Fibroblast of skin of back (primary cell): ENCODE results near the gene KCNQ4.

Experiments
- DNase-seq: peaks from one replicate; pipeline ENCODE4 v3.0.0-alpha.2; 2013

Gene KCNQ4

DNA sequence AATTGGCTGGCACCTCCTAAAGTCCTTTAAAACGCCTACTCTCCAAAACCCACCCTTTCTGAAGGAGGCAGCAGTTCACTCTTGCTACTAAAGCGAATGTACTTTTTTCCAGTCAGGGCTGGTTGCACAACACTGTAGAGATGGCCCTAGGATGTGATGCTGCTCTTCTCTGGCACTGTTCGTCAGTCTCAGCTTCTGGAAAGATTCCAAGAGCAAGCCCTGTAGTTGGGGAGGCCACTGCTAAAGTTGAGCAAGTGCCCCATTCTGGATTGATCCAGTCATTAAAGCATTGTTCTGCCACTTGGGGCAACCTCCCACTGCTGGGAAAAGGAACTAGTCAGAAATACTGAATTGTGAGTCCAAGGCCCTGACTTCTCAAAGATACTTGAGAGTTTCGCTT is 28.5 kb upstream of the KCNQ4 start:
- DNase-seq: no peak

DNA sequence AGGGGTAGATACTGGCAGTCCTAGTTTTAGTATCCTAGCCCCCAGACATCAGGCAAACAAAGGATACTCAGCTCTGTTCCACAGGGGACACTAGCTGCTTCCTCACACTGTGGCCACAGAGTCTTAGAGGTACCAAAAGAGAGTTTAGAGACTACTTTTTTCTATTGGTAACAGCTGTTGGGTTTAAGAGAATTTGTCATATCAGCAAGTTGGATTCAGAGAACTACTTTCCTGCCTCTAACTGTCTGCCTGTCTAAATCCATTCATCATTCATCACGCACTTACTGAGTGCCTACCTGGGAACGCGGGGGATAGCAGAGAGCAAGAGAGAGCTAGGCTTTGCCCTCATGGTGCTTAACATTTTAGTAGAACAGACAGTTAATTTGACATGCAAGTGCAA is 27.1 kb upstream of the KCNQ4 start:
- DNase-seq: no peak

DNA sequence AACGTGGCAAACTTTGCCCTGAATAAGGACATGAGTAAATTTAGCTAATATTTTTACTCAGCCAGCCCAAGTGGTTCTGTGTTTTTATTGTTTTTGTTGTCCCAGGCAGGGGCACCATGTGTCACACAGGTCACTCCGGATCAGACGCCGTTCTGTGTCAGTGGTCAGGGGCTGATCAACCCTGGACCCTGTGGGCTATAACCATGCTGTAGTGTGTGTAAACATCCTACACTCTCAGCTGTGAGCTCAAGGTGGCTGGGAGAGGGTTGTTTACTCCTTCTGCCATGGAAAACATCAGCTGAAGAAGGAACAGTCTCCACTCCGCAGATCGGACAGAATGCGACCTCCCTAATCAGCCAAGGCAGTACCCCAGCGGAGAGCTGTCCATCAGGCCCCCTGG is 26.5 kb upstream of the KCNQ4 start:
- no peak for DNase-seq

DNA sequence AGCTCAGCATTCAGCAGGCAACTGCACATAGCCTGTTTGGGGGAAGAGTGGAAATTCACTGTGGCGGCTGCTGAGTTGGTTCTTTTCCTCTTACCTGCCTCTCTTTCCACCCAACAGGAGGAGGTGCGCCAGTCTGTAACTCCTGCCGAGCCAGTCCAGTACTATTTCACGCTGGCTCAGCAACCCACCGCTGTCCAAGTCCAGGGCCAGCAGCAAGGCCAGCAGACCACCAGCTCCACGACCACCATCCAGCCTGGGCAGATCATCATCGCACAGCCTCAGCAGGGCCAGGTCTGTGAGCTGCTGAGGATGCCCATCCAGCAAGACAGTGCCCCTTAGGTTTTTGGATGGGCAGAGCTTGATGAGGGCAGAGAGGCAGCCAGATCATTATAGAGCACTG is 25.6 kb upstream of the KCNQ4 start:
- no peak for DNase-seq

DNA sequence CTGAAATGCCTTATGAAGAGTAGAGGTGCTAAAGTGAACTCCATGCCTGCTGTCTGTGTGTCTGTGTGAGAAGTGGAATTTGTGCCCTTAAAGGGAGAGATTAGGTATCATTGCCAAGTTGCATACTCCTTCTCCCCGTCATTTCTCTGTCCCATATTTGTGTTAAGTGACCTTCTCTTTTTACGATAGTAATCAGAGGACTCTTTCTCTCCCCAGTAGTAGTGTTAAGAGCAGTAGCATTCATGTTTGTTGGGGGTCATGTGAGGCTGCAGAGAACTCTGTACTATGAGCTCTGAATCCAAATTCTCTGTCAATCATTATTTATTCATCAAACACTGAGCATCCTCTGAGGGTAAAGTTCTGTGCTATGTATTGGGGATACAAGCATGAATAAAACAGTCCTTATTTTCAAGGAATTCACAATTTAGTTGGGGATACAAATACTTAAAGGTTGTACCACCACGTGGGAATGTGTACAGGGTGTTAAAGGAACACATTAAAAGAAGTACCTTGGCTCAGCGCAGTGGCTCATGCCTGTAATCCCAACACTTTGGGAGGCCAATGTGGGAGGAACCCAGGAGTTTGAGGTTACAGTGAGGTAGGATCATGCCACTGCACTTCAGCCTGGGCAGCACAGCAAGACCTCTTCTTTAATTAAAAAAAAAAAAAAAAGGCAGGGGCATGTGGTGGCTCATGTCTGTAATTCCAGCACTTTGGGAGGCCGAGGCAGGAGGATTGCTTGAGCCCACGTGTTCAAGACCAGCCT is 24.8 kb upstream of the KCNQ4 start:
- DNase-seq: no peak

GRCh38 chr1:40760984-40761383 is 22.6 kb upstream of the KCNQ4 start:
- peak; percentile 63 for DNase-seq

GRCh38 chr1:40762144-40762923 is 21.3 kb upstream of the KCNQ4 start:
- DNase-seq: no peak

DNA sequence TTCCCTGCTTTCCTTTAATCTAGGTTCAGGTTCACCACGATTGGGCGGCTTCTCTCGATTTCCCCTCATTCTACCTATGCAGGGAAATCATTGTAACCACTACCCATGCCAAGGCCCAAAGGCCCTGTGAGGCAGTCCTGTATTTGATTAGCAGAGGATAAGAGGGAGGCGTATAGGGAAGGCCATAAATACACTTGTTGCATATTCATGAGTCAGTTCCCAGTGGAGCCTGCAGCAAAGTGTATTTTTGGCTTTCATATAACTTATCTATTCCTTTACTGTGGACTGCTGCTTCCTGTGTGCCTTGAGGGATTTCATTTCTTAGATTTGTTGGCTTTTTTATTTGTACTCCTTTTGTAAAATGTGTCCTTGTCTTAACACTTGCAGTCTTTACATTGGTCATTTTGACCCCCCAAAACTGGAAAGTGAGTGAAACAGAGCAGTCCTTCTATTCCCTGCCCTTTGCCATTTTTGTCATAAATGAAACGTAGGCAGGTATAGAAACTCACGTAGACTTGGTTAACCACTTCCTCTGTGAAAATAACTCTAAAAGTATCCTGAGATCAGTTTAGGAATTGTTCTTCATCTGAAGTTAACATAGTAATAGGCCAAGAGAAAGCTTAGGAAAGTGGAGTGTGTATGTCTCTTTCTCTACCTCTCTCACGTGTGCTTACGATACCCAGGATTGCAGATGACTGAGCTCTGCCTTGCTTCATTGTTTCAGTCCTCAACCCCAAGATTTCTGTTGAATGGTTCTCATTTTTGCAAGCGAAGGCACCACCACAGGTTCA is 19.6 kb upstream of the KCNQ4 start:
- DNase-seq: no peak

DNA sequence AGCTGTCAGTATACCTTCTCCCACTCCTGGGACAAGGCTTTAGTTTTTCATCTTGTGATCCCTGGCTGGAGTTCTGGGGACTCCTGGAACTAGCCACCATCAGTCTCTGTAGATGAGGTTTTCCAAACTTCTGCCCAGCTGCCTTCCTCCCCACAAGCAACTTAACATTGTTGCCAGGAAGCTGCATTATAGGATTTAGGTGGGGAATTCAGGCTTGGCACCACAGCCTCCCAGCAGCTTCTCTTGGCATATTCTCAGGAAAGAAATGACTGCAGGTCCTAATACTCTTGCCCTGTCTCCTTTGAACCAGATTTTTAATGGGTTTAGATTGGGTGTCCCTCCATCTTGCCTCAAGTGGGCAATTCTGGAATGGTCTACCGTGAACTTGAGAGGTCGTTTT is 18.6 kb upstream of the KCNQ4 start:
- no peak for DNase-seq

DNA sequence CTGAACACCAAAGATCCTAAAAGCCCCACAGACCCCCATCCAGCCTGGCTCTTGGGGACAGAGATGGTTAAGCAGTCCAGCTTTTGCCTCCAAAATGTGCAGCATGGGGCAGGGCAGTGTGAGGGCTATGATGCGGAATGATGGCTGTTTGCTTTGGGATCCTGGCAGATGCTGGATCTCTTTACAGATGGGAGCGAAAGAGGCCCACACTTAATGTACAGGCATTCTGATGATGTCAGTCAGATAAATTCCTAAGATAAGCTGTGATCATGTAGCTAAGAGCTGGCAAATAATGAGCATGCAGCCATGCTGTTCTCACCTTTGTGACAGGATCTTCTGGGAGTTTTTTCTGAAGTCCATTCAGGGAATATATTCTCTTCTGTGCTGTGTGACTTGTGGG is 17.6 kb upstream of the KCNQ4 start:
- DNase-seq: no peak

GRCh38 chr1:40766560-40766959 is 17.0 kb upstream of the KCNQ4 start:
- no peak for DNase-seq

GRCh38 chr1:40768146-40768990 is 15.2 kb upstream of the KCNQ4 start:
- DNase-seq: no peak

GRCh38 chr1:40769815-40770214 is 13.8 kb upstream of the KCNQ4 start:
- DNase-seq: no peak

DNA sequence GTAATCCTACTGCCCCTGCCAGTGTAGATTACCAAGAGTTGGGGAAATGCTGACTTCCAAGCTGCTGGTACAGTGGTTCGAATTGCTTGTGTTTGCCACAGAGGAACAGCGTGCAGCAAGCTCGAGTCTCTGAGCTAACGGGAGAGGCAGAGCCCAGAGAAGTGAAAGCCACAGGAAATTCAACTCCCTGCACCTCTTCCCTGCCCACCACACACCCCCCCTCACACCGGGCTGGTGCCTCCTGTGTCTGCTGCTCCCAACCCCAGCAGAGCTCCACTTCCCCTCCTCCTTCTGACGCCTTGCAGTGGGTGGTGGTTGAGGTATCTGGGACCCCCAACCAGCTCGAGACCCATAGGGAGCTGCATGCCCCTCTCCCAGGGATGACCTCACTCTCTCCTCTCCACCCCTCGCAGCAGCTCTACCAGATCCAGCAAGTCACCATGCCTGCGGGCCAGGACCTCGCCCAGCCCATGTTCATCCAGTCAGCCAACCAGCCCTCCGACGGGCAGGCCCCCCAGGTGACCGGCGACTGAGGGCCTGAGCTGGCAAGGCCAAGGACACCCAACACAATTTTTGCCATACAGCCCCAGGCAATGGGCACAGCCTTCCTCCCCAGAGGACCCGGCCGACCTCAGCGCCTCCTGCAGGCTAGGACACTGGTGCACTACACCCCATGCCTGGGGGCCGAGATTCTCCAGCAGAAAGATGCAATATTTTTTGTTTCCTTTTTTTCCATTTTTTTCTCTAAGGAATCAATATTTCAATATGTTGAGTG is 13.1 kb upstream of the KCNQ4 start:
- DNase-seq: no peak

- DNase-seq: no peak
These were observed 11.2 kb upstream of the KCNQ4 start for GRCh38 chr1:40772146-40772955.

DNA sequence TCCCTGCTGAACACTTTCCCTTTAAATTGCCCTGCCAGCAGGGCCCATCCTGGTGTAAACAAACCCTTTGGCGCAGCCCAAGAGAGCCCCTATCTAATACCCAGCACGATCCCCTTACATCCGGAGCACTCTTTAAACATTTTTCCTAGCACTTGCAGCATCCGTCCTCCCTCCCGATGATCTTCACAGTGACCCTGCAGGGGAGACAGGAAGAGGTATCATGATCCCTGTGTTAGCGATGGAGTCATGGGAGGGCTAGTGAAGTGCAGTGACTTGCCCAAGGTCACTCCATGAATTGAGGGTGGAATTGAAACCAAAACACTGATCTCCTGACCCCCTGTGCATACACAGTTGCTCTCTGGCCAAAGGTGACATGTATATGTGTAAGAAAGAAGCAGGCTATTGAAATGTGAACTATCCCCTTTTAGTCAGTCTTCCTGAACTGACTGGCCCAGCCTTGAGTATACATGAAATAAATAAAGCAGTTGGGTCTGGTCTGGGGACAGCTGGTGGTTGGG is 9.8 kb upstream of the KCNQ4 start:
- no peak for DNase-seq

- peak; percentile 36 for DNase-seq
These were observed 9.2 kb upstream of the KCNQ4 start for GRCh38 chr1:40774266-40774998.

DNA sequence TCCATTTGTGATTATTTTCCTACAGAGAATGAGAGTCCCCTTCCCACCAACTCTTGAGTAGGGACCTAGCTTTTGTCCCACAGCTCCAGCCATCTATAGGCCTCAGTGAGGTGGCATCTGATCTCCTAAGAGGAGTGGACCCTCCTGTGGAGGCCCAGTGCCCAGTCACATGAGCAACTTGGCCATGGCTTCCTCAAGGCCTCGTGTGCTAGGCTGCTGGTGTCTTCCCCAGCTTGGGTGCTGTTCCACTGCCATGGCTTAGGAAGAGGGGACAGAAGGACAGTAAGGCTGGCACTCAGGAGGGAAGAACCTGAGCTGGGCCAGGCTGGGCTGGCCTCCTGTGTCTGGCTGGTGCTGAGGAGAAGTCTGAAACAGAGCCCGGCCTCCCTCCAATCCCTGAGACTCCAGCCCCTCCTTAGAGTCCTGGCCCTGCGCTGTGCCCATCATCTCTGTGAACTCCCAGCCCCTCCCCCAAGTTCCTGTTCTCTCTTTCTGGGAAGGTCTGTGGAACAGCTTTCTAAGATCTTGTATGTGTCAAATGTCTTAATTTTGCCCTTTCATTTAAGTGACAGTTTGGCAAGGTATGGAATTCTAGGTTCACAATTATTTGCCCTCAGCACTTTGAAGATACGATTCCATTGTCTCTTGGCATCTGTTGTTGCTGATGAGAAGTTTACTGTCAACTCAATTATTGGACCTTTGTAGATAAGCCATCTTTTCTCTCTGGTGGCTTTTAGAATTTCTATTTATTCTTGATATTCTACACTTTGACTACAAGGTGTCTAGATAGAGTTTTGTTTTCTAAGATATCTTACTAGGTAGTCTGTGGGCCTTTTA is 7.1 kb upstream of the KCNQ4 start:
- DNase-seq: no peak
